HG02970 (cell line): ENCODE data around the gene ST3GAL3.
"Not testable (repeated sequence)": the region's sequence is repeated elsewhere in the genome, so short reads cannot be mapped to it uniquely, and the experiment has no call there.

ENCODE experiments used
- ATAC-seq: cut with Tn5 transposase; IDR thresholded peaks from one replicate; pipeline ENCODE4 v1.9.1; 2021; ENCODE audit warnings: mild to moderate bottlenecking, moderate library complexity, moderate number of reproducible peaks; ENCODE audit not compliant: unreplicated experiment, low FRiP score

Gene ST3GAL3

DNA sequence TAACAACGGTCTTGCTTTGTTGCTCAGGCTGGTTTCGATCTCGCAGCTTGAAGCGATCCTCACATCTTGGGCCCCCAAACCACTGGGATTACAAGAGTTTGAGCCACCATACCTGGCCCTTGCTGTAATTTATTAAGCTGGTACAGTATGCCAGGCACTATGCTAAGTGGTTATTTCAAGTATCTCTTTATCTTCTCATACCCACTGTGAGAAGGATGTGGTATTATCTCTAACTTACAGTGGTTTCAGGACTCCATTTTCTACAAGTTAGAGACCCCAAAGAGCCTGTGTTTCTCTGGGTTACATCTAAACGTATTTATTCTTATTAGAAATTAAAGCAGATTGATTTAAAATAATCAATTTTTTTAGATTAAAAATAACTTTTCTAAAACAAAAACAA, 8.1 kb upstream of the ST3GAL3 start:
- ATAC-seq = no peak

GRCh38 chr1:43703836-43704235, 3.5 kb upstream of the ST3GAL3 start:
- ATAC-seq = no peak

GRCh38 chr1:43704838-43705237, 2.5 kb upstream of the ST3GAL3 start:
- ATAC-seq = no peak

DNA sequence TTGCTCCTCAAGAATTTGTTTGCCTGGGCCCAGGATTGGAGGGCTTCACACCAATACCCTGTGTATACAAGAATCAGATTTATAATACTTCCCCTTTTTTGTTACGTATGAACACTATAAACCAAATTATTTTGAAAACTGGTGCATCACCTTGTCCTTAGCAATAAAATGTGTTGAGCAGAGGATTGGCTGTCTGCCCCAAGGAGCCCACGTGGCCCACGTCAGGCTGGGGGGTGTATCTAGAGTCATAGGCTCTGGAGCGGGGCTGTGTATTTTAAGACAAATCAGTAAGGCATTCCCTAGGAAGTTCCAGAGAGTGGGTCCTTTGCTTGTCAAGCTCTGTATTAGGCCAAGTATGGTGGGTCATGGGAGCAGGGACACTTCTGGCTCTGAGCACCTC, 2.0 kb upstream of the ST3GAL3 start:
- ATAC-seq = no peak

- no peak for ATAC-seq
These were observed 1.2 kb upstream of the ST3GAL3 start for GRCh38 chr1:43705982-43706597.

DNA sequence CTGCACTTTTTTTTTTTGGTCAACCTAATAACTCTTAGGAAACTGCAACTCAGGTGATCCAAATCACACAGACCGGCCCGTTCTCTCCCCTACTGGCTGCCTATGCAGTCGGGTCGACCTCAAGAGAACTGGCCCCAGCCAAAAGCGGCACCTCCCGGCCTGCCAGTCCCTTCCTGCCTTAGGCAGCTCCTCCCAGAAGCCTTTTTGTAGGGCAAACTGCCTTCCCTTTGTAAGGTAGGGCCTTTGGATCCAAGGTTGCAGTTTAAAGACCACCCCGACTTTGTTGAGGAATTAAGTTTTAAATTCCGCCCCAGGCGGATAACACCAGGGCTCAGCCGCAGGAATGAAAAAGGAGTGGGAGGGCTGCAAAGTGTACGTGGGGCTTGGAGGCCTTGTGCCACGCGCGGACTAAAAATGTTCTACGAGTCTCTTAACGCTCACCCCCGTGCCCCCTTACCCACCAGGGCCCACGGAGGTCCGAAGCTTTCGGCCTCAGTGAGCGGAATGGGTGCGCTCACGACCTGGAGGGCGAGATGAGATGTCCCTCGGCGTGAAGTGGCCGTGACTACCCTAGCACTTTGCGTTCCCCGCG, 642 bp upstream of the ST3GAL3 start:
- ATAC-seq = no peak

DNA sequence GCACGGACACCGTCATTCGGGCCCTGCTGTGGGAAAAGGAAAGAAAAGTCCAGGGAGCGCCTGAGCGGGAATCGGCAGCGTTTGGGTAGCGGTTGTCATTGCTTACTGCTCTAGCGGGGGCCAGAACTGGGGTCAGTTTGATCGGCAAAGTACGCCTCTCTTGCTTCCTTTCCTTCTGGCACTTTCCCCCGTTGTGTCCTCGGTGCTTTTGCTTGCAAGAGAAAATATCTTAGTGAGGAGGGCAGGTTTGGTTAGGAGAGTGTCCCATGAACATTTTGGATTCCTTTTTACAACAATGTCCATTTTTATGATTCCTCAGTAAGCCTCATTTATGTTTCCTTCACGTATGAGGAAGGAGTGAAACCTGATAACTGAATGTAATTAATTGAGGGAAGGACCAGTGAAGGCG, 670 bp downstream of the ST3GAL3 start:
- no peak for ATAC-seq

DNA sequence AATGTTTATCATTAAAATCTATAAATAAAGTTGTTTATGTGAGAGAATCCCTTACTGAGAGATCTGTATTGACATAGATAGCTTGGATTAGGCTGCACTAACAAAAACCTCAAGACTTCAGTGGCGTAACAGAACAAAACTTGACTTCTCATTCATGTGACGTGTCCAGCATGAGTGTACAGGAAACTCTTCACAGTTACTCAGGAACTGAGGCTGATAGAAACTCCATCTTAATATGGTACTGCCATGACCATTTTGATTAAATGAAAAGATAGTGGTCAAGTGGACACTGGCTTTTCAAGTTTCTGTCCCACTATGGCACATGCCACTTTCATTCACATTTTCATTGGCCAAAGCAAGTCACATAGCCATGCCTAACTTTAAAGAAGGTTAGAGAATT, 3.7 kb downstream of the ST3GAL3 start:
- no peak for ATAC-seq

DNA sequence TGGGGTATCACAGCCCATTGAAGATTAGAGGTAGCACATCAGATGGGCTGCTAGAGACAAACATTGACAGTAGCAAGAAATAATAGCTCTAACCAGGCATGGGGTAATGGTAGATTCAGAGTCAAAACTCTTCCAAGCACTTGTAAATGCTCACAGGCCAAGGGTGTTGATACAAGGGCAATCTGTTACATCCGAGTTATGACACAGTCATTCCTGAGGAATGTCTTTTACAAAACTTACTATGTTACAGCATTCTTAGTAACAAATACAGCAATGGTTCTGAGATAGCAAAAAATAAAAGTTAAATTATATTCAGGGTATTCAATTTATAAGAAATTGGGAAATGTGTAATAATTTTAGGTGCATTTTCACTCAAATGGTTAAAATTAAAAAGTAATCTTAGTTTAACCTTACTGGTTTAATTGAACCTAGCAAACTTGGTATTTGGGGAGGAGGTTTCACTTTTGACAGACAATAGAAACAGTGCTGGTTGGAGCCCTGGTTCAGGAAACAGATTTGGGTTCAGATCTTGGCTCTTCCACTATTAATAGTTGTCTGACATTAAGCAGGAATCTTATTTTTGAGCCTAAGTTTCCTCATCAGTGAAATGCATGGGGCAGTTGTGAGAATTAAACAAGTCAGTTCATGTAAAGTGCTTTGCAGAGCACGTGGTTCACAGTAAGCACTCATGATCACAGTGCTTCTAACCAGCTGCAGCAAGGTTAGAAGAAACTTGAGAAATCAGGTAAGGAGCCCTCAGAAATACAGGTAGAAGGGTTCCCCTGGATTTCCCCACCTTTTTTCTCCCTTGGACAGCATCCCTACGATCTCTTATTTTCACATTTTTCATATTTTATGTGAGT, 4.4 kb downstream of the ST3GAL3 start:
- ATAC-seq = no peak

GRCh38 chr1:43716559-43717281, 9.4 kb downstream of the ST3GAL3 start:
- no peak for ATAC-seq

GRCh38 chr1:43719063-43719462, 11.7 kb downstream of the ST3GAL3 start:
- no peak for ATAC-seq

- not testable (repeated sequence) for ATAC-seq
These were observed 12.5 kb downstream of the ST3GAL3 start for GRCh38 chr1:43719670-43720419.

- no peak for ATAC-seq
These were observed 15.5 kb downstream of the ST3GAL3 start for GRCh38 chr1:43722810-43723209.

DNA sequence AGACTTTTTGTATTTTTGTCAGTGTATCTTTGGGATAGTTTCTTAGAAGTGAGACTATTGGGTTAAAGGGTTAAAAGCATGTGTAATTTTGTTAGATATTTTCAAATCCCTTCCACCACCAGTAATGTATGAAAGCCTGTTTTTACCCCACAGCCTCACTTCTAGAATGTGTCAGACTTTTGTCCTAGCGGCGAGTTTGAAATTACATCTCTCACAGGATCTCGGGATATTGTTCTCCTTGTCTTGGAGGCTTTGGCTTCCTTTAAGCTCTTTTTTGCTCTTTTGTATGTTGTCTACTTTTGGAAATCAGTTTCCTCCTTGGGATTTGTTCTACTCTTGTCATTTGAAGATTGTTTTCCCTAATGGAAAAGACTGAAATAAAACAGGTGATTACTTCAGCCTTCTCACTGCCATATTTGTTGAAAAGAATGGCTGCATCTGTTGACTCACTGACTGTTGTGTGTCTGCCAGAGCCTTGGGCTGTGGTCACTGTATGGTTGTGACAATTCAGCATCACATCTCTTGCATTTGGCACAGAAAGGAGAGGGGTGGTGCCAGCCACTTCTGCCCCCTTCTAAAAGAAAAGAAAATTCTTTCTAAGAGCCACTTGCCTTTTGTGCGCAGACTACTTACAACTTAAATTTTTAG, 22.6 kb downstream of the ST3GAL3 start:
- ATAC-seq = no peak

DNA sequence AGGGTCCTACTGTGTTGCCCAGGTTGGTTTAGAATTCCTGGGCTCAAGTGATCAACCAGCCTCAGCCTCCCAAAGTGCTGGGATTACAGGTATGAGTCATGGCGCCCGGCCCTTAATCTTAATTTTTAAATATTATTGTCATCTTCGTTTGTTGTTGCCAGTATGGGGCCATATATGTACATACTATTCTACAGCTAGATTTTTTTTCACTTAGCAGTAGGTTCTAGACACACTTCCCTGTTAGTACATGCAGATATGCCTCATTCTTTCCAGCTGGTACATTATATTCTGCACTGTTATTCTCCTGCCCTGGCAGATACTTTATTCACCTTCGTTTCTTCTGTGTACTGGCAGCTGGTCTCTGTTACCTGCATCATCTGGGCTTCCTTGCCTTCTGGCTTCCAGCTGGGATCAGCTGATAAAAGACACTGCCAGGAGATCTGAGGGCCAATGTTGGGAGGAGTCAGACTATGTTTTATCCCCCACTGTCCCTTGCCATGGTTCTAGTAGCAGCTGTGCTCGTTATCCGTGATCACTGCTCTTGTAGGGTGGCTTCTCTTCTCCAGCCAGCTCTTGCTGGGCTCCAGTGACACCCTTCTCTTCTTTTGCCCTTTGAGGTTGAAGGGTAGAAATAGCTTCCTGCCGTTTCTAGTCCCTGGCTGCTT, 24.7 kb downstream of the ST3GAL3 start:
- no peak for ATAC-seq

- no peak for ATAC-seq
These were observed 29.5 kb downstream of the ST3GAL3 start for GRCh38 chr1:43736819-43737218.

DNA sequence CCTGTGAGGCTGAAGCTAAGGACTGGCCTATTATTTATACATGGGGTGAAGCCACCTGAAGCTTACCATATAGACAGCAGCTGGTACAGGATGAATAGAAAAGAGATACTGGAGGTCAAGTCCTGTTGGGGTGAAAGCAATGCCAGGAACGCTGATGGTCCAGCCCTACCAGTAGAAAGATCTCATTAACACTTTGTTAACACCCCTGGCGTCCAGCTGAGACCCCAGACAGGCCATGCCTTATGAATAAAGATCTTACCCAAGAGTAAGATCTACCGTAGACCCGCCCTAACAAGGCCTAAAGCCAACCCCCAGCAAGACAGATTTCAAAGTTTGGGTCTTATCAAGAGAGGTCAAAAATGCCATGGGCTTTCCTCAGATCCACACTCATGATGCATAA, 34.7 kb downstream of the ST3GAL3 start:
- ATAC-seq = no peak

DNA sequence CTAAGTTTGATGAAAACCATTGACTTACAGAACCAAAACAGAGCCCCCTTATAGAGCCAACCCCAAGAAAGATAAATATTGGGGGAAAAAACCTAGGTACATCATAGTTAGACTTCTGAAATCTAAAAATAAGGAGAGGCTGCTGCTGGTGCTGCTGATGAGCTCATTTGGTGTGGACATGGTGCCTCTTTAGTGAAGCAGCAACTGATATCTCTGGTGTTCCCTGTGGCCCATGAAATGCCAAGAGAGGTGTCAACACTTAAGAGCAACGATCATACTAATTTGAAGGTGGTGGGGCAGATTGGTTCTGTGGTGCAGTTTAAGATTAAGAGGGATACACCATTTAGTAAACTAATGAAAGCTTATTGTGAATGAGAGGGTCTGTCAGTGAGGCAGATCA, 35.9 kb downstream of the ST3GAL3 start:
- no peak for ATAC-seq

DNA sequence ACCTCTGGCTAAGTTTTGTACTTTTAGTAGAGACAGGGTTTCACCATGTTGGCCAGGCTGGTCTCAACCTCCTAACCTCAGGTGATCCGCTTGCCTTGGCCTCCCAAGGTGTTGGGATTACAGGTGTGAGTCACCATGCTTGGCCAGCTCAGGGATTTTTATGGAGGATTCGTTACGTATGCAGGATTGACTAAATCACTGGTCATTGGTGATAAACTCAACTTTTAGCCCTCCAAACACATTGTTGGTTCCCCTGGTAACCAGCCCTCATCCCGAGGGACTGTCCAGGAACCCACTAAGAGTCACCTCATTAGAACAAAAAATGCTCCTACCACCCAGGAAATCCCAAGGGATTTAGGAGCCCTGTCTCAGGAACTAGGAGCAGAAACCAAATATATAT, 40.4 kb downstream of the ST3GAL3 start:
- no peak for ATAC-seq
